Esophagus squamous epithelium (tissue), 4 donors: ENCODE measurements around the gene R3HDM4.

ENCODE experiments used
- CTCF ChIP-seq, 6 experiments: fragments of 450-650 bp in 4 of 6; fragments of 200-600 bp in 2 of 6; sonication (generic) in 2 of 6; IDR thresholded peaks; one replicate each; pipeline ENCODE4 v1.5.1; 2016 to 2019; ENCODE audit warnings: antibody characterized with exemption in 6 of 6, mild to moderate bottlenecking in 4 of 6, moderate library complexity in 4 of 6
- POLR2A ChIP-seq, 4 donors: fragments of 450-650 bp; IDR thresholded peaks; one replicate each; pipeline ENCODE4 v1.6.1; 2017; ENCODE audit warnings: antibody characterized with exemption in 4 of 4, mild to moderate bottlenecking in 4 of 4, moderate library complexity in 3 of 4

- TF ChIP-seq CTCF (IDR thresholded peaks at IDR 0.05) (no peak), POLR2A (IDR thresholded peaks at IDR 0.05) (no peak)
Observed at GRCh38 chr19:953445-954271, 40.6 kb upstream of the R3HDM4 start.
